Spleen (tissue), 11 donors: ENCODE data around the gene MGAT4B. TPM values are rescaled to one million over a fixed set of nuclear protein-coding genes. Genes with fewer than 3 reads are reported as not detected.

Experiments used
- DNase-seq: peaks from one replicate; pipeline ENCODE4 v3.0.0-alpha.2; 2020
- H3K27ac ChIP-seq, 8 donors: fragments of 200-600 bp; sonication (generic) in 7 of 8; 1 replicate in 4 of 8; 2 replicates in 4 of 8; pipeline versions ENCODE4 v1.5.0 to v1.8.0; 2016 to 2021; ENCODE audit warnings: inconsistent platforms in 4 of 8, mild to moderate bottlenecking in 4 of 8, moderate library complexity in 1 of 8
- H3K27me3 ChIP-seq, 7 donors: fragments of 200-600 bp; sonication (generic) in 6 of 7; replicated peaks in 1 of 7; 1 replicate in 4 of 7; 2 replicates in 3 of 7; pipeline versions ENCODE4 v1.5.0 to v1.8.0; 2016 to 2021; ENCODE audit warnings: inconsistent platforms in 3 of 7, mild to moderate bottlenecking in 1 of 7
- H3K36me3 ChIP-seq, 6 donors: fragments of 200-600 bp; sonication (generic) in 5 of 6; 1 replicate in 4 of 6; 2 replicates in 2 of 6; pipeline versions ENCODE4 v1.5.0 to v1.8.0; 2016 to 2021; ENCODE audit warnings: inconsistent platforms in 2 of 6
- H3K4me1 ChIP-seq, 6 donors: fragments of 200-600 bp; sonication (generic) in 5 of 6; 1 replicate in 3 of 6; 2 replicates in 3 of 6; pipeline versions ENCODE4 v1.5.0 to v1.8.0; 2016 to 2021; ENCODE audit warnings: inconsistent platforms in 3 of 6
- H3K4me3 ChIP-seq, 8 donors: fragments of 200-600 bp; sonication (generic) in 7 of 8; 1 replicate in 4 of 8; 2 replicates in 4 of 8; pipeline versions ENCODE4 v1.5.0 to v1.8.0; 2016 to 2021; ENCODE audit warnings: inconsistent platforms in 4 of 8, mild to moderate bottlenecking in 4 of 8, moderate library complexity in 2 of 8
- H3K9me3 ChIP-seq, 8 donors: fragments of 200-600 bp; sonication (generic) in 7 of 8; 1 replicate in 4 of 8; 2 replicates in 4 of 8; pipeline versions ENCODE4 v1.5.0 to v1.8.0; 2016 to 2021; ENCODE audit warnings: inconsistent platforms in 4 of 8
- CTCF ChIP-seq, 11 experiments: fragments of 200-600 bp in 7 of 11; fragments of 450-650 bp in 4 of 11; sonication (generic) in 4 of 11; IDR thresholded peaks in 8 of 11; conservative IDR thresholded peaks in 3 of 11; 1 replicate in 7 of 11; 2 replicates in 4 of 11; pipeline versions ENCODE4 v1.4.0 to v1.8.0; 2016 to 2021; ENCODE audit warnings: antibody characterized with exemption in 11 of 11, inconsistent platforms in 4 of 11, mild to moderate bottlenecking in 1 of 11
- POLR2A ChIP-seq, 3 donors: fragments of 450-650 bp; IDR thresholded peaks; one replicate each; pipeline ENCODE4 v1.5.1; 2017; ENCODE audit warnings: antibody characterized with exemption in 3 of 3, mild to moderate bottlenecking in 1 of 3
- POLR2AphosphoS5 ChIP-seq, 3 donors: sonication (generic); formaldehyde crosslinking; IDR thresholded peaks; one replicate each; pipeline ENCODE4 v1.5.1; 2017; ENCODE audit warnings: antibody characterized with exemption in 3 of 3
- WGBS, 5 donors: extraction: QIAGEN DNeasy Blood & Tissue Kit in 3 of 5; methylation state at CpG; one replicate each; pipeline versions ENCODE4 v1.1.5 to v1.1.7; 2013 to 2018; 5-methylcytosine and 5-hydroxymethylcytosine counted together
- intact Hi-C: fragments of 100-400 bp; cut with DNase I; formaldehyde crosslinking; loops from one replicate; pipeline ENCODE4 v1.15.0; 2023; ENCODE audit warnings: low total_unique reads
- polyA plus RNA-seq, 3 donors: library from polyadenylated mRNA; stranded (reverse); fragments of 200-250 nt; gene quantifications; one replicate each; pipeline ENCODE4 v1.2.1, GENCODE V29; 2013
- total RNA-seq, 7 donors: library from RNA; depleted of rRNA in 3 of 7; stranded (reverse); fragments of >200 nt in 3 of 7; fragmentation: NEBNext Ultra II Directional in 4 of 7; extraction: Animal tissue kit (Norgen Biotek cat#: 25700) in 4 of 7; gene quantifications; one replicate each; pipeline versions ENCODE4 v1.1.0 to v1.2.1, GENCODE V29; 2016 to 2021
- donor health status: healthy with polysubstance abuse.
- donor health status: DM: no; HTN: no; CAD: no; lungs with moderate emphysema.
- donor health status: DM: no; HTN: no; CAD: no.
- donor health status: Bipolar disorder and iron deficiency.
- donor health status: healthy.
- donor health status: DM: no; HTN: no; CAD: no.
- donor health status: DM: yes; HTN: yes; CAD: no.

The MGAT4B gene
- total and polyA plus RNA-seq, 10 donors: 34.9 to 117 (median 79.2) TPM

GRCh38 chr5:179824745-179825112, 18.1 kb upstream of the MGAT4B start:
- Histone ChIP-seq H3K36me3 (peaks cover 3 to 79% (median 70%) of the 10 kb centered on the region in 6 donors), H3K4me3 (peak overlapping the region in 1 of 8 donors; percentile 95), H3K4me1 (peaks cover 19 to 89% (median 65%) of the 10 kb centered on the region in 6 donors), H3K27ac (peak overlapping the region in 1 of 8 donors; percentile 30), H3K27me3 (no peaks in the 10 kb centered on the region), H3K9me3 (no peaks in the 10 kb centered on the region)
- DNase-seq: no peak
- intact Hi-C loops: no loop called here
- 70 to 84% (median 80%) methylated on average over 3 of the region's 3 CpGs for WGBS, 5 donors
- no peak for TF ChIP-seq CTCF (IDR thresholded peaks at IDR 0.05 in 8 of 11, conservative IDR thresholded peaks at IDR 0.05 in 3 of 11)
- TF ChIP-seq POLR2AphosphoS5 (IDR thresholded peaks at IDR 0.05): no peak
- no peak for TF ChIP-seq POLR2A (IDR thresholded peaks at IDR 0.05)

GRCh38 chr5:179823937-179824744, 17.5 kb upstream of the MGAT4B start:
- Histone ChIP-seq H3K9me3 (no peaks in the 10 kb centered on the region), H3K4me1 (peaks cover 25 to 92% (median 71%) of the 10 kb centered on the region in 6 donors), H3K4me3 (peak overlapping the region in 2 of 8 donors; percentile 95), H3K27me3 (no peaks in the 10 kb centered on the region), H3K36me3 (peaks cover 2 to 73% (median 64%) of the 10 kb centered on the region in 6 donors), H3K27ac (peak overlapping the region in 2 of 8 donors; percentile 5 to 97)
- TF ChIP-seq CTCF (IDR thresholded peaks at IDR 0.05 in 8 of 11, conservative IDR thresholded peaks at IDR 0.05 in 3 of 11) (no peak), POLR2AphosphoS5 (IDR thresholded peaks at IDR 0.05) (peak; percentile 2 to 63 (median 37))
- DNase-seq: peak; percentile 78
- intact Hi-C loops: no loop called here
- 88 to 94% (median 89%) methylated on average over 13 to 22 of the region's 22 CpGs for WGBS, 5 donors

DNA sequence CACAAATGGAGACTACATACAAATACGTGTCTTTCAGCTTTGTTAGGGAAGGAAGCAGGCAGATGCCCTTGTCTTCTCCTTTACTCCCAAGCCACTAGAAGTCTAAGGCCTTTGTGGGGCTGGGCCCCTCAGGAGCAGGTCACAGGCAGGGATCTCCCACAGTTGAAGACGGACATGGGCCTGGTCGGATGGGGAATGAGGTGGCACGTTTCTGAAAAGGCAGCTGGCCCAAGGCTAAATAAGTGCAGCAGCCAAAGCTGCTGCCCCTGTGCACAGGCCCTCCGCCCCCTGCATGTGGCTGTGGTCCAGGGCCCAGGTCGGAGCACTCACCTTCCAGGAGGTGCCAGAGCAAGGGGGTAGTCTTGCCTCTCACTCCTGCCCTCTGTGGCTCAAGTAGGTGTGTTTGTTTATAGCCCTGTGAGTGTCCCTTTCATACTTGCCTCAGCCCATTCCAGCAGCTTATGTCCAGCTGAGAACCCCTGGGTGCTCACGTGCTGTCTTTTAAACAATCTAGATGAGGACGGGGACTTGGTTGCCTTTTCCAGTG, 15.9 kb upstream of the MGAT4B start:
- intact Hi-C loops: no loop called here
- peaks cover 41 to 92% (median 76%) of the 10 kb centered on the region in 6 donors for H3K4me1 ChIP-seq

More for the DNA sequence above, 15.9 kb upstream of the MGAT4B start:
- peaks cover 0 to 57% (median 49%) of the 10 kb centered on the region in 6 donors for H3K36me3 ChIP-seq
- DNase-seq: peak; percentile 76
- peak overlapping the region in 6 of 8 donors; percentile 13 to 100 (median 98) for H3K27ac ChIP-seq
- no peaks in the 10 kb centered on the region for H3K9me3 ChIP-seq
- TF ChIP-seq POLR2AphosphoS5 (IDR thresholded peaks at IDR 0.05): peak in 1 of 3 donors; percentile 51
- no peak for TF ChIP-seq CTCF (IDR thresholded peaks at IDR 0.05 in 8 of 11, conservative IDR thresholded peaks at IDR 0.05 in 3 of 11)
- H3K27me3 ChIP-seq: peaks cover 0 to 1% (median 0%) of the 10 kb centered on the region in 7 donors
- H3K4me3 ChIP-seq: peak overlapping the region; percentile 89 to 97 (median 94)
- WGBS, 5 donors: 58 to 78% (median 72%) methylated on average over 8 of the region's 8 CpGs
